Lung (tissue), 12 donors: ENCODE data around the gene PARD3. TPM values are rescaled to one million over a fixed set of nuclear protein-coding genes. Genes with fewer than 3 reads are reported as not detected.
"Not testable (repeated sequence)": the region's sequence is repeated elsewhere in the genome, so short reads cannot be mapped to it uniquely, and the experiment has no call there.

Source experiments
- ATAC-seq: fragments of 200-7000 bp; cut with Tn5 transposase; one replicate; pipeline ENCODE4 v1.9.1; 2020; ENCODE audit warnings: moderate number of reproducible peaks; ENCODE audit not compliant: insufficient read depth, low FRiP score
- DNase-seq, 3 donors: peaks; one replicate each; pipeline ENCODE4 v3.0.0-alpha.2; 2013 to 2017
- H3K27ac ChIP-seq, 2 donors: one replicate each; pipeline ENCODE4 v1.5.1; 2013; ENCODE audit warnings: mild to moderate bottlenecking in 2 of 2, moderate library complexity in 2 of 2, control low read depth in 1 of 2, inconsistent platforms in 1 of 2, low read depth in 1 of 2, low read length in 1 of 2
- H3K27me3 ChIP-seq, 3 donors: one replicate each; pipeline ENCODE4 v1.5.1; 2013; ENCODE audit warnings: low read length in 2 of 3; ENCODE audit not compliant: control insufficient read depth in 3 of 3, insufficient read depth in 3 of 3
- H3K36me3 ChIP-seq, 4 donors: one replicate each; pipeline ENCODE4 v1.5.1; 2013; ENCODE audit warnings: low read length in 4 of 4, mild to moderate bottlenecking in 1 of 4, moderate library complexity in 1 of 4; ENCODE audit not compliant: control insufficient read depth in 4 of 4, insufficient read depth in 4 of 4
- H3K4me1 ChIP-seq, 5 donors: one replicate each; pipeline ENCODE4 v1.5.1; 2013; ENCODE audit warnings: low read length in 5 of 5, mild to moderate bottlenecking in 2 of 5, moderate library complexity in 1 of 5; ENCODE audit not compliant: control insufficient read depth in 5 of 5, insufficient read depth in 5 of 5
- H3K4me3 ChIP-seq: one replicate; pipeline ENCODE4 v1.5.1; 2013; ENCODE audit warnings: mild to moderate bottlenecking, control low read depth, moderate library complexity
- H3K9ac ChIP-seq, 2 donors: one replicate each; pipeline ENCODE4 v1.5.1; 2013; ENCODE audit warnings: low read length in 2 of 2, control low read depth in 1 of 2; ENCODE audit not compliant: insufficient read depth in 1 of 2
- H3K9me3 ChIP-seq, 4 donors: one replicate each; pipeline ENCODE4 v1.5.1; 2013; ENCODE audit warnings: low read length in 3 of 4, mild to moderate bottlenecking in 1 of 4, moderate library complexity in 1 of 4; ENCODE audit not compliant: control insufficient read depth in 4 of 4, insufficient read depth in 3 of 4
- WGBS, 2 donors: extraction: QIAGEN DNeasy Blood & Tissue Kit; methylation state at CpG; one replicate each; pipeline ENCODE4 v1.1.7; 2013; 5-methylcytosine and 5-hydroxymethylcytosine counted together
- polyA plus RNA-seq, 2 donors: library from polyadenylated mRNA; stranded (reverse); fragments of 200-250 nt; gene quantifications; one replicate each; pipeline ENCODE4 v1.2.1, GENCODE V29; 2013
- total RNA-seq, 2 donors: library from RNA; depleted of rRNA in 1 of 2; stranded (reverse); fragments of >200 nt in 1 of 2; gene quantifications; one replicate each; pipeline ENCODE4 v1.2.1, GENCODE V29; 2014 to 2021
- TF ChIP-seq, protein P1 (sequence below): IDR thresholded peaks from 2 replicates; pipeline ENCODE4 v1.5.1; 2012; ENCODE audit warnings: mild to moderate bottlenecking; ENCODE audit errors: control extremely low read depth, extremely low read depth
- donor health status: control.
- donor health status: control.
- donor health status: Bipolar disorder and iron deficiency.
- donor health status: healthy.
- donor health status: DM: yes; HTN: yes; CAD: no.

Gene PARD3
- total and polyA plus RNA-seq, 4 donors = 10.3 to 69.2 (median 27.6) TPM

DNA sequence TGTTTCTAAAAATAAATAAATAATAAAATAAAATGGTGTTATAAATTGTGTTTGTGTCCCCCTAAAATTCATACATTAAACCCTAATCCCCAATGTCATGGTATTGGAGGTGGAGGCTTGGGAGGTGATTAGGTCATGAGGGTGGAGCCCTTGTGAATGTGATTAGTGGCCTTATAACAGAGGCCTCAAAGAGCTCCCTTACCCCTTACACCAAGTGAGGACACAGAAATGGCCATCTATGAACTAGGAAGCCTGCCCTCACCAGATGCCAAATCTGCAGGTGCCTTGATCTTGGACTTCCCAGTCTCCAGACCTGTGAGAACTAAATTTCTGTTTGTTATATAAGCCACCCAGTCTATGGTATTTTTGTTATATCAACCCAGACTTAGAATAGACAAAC, 738.7 kb downstream of the PARD3 start:
- H3K9ac ChIP-seq = no peak overlapping the region
- H3K27ac ChIP-seq = no peak overlapping the region
- H3K9me3 ChIP-seq = peaks cover 0 to 5% (median 0%) of the 10 kb centered on the region in 4 donors
- H3K36me3 ChIP-seq = no peaks in the 10 kb centered on the region
- ATAC-seq (no peak), DNase-seq (no peak)
- no peak overlapping the region for H3K4me3 ChIP-seq
- TF ChIP-seq, protein P1, sequence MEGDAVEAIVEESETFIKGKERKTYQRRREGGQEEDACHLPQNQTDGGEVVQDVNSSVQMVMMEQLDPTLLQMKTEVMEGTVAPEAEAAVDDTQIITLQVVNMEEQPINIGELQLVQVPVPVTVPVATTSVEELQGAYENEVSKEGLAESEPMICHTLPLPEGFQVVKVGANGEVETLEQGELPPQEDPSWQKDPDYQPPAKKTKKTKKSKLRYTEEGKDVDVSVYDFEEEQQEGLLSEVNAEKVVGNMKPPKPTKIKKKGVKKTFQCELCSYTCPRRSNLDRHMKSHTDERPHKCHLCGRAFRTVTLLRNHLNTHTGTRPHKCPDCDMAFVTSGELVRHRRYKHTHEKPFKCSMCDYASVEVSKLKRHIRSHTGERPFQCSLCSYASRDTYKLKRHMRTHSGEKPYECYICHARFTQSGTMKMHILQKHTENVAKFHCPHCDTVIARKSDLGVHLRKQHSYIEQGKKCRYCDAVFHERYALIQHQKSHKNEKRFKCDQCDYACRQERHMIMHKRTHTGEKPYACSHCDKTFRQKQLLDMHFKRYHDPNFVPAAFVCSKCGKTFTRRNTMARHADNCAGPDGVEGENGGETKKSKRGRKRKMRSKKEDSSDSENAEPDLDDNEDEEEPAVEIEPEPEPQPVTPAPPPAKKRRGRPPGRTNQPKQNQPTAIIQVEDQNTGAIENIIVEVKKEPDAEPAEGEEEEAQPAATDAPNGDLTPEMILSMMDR = no peak
- H3K4me1 ChIP-seq = peaks cover 0 to 19% (median 0%) of the 10 kb centered on the region in 5 donors
- H3K27me3 ChIP-seq = no peaks in the 10 kb centered on the region

DNA sequence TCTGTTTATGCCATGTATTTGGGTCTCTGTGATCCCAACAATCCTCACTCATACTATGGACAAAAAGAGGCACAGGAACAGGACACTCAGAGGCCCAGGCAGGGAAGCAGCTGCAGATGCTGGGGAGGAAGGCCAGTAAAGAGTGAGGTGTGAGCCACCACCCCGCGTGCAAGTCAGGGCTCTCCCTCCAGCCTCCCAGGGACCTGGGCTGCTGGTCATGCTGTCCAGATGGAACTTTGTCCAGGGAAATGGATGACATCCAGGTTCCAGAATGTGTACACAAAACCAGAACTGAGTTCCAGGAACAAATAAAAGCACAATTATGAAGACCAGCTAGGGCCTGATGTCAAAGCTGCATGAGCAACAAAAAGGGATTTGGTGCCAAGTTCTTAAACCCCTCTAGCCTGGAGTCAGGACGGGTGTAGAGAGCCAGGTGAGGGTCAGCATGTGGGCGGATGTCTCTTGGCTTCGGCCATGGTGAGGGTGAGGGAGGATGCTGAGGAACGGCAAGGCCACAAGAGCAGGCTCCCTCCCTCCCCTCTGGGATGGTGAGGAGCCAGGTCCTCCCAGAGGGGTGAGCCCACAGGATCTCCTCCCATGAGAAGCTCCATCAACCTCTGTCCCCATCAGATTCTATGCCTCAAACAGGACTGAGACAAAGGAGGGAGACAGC, 739.7 kb downstream of the PARD3 start:
- Histone ChIP-seq H3K9me3 (peaks cover 0 to 5% (median 0%) of the 10 kb centered on the region in 4 donors), H3K27ac (no peak overlapping the region), H3K4me3 (no peak overlapping the region), H3K9ac (no peak overlapping the region), H3K4me1 (peaks cover 0 to 13% (median 0%) of the 10 kb centered on the region in 5 donors), H3K36me3 (no peaks in the 10 kb centered on the region), H3K27me3 (no peaks in the 10 kb centered on the region)
- ATAC-seq (no peak), DNase-seq (no peak)
- TF ChIP-seq, protein P1 = no peak
- WGBS, 2 donors = 84 to 92% methylated on average over 6 of the region's 6 CpGs

- 83 to 88% methylated on average over 3 of the region's 3 CpGs for WGBS, 2 donors
- no peaks in the 10 kb centered on the region for H3K36me3 ChIP-seq
- no peak overlapping the region for H3K27ac ChIP-seq
- H3K9me3 ChIP-seq = peaks cover 0 to 5% (median 1%) of the 10 kb centered on the region in 4 donors
- no peak overlapping the region for H3K9ac ChIP-seq
- no peak overlapping the region for H3K4me3 ChIP-seq
- no peaks in the 10 kb centered on the region for H3K27me3 ChIP-seq
- H3K4me1 ChIP-seq = peaks cover 0 to 8% (median 0%) of the 10 kb centered on the region in 5 donors
- ATAC-seq (no peak), DNase-seq (no peak)
- TF ChIP-seq, protein P1 = no peak
Measured at GRCh38 chr10:34074051-34074450, 741.0 kb downstream of the PARD3 start.

- WGBS, 2 donors = 92% methylated on average over 6 of the region's 6 CpGs
- not testable (repeated sequence) for DNase-seq, H3K9me3 ChIP-seq, ATAC-seq, H3K4me1 ChIP-seq, H3K27me3 ChIP-seq, H3K9ac ChIP-seq, H3K4me3 ChIP-seq, H3K36me3 ChIP-seq, H3K27ac ChIP-seq
Measured at GRCh38 chr10:34067741-34068140, 747.4 kb downstream of the PARD3 start.
